Prostate gland (tissue), 2 donors: ENCODE measurements around the gene PTGER2.

Experiments
- POLR2A ChIP-seq: fragments of 450-650 bp; IDR thresholded peaks from one replicate; pipeline ENCODE4 v1.6.1; 2016; ENCODE audit warnings: antibody characterized with exemption, mild to moderate bottlenecking
- TF ChIP-seq, protein P1 (sequence below), 4 experiments: fragments of 200-600 bp in 2 of 4; fragments of 450-650 bp in 2 of 4; sonication (generic) in 2 of 4; IDR thresholded peaks; 1 replicate in 3 of 4; 2 replicates in 1 of 4; pipeline ENCODE4 v1.5.1; 2016 to 2019; ENCODE audit warnings: antibody characterized with exemption in 4 of 4, mild to moderate bottlenecking in 2 of 4, moderate library complexity in 2 of 4

DNA sequence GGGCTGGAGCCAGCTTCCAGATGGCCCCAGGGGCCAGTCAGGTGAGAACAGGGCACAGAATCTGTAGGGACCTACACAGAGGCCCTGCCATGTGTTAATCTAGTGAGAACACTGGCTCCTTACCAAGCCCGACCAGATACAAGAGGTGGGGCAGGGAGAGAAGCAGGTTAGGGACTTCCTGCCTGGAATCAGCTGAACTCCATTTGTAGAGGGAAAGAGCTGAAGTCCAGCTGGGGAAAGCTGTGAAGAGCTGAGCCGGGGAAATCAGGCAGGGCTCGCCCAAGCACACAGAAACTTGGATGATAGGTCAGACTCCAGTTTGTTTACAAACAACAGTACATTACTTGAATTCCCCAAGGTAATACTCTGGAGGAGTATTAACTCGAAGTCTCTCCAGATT lies 46.7 kb downstream of the PTGER2 start:
- TF ChIP-seq, protein P1, sequence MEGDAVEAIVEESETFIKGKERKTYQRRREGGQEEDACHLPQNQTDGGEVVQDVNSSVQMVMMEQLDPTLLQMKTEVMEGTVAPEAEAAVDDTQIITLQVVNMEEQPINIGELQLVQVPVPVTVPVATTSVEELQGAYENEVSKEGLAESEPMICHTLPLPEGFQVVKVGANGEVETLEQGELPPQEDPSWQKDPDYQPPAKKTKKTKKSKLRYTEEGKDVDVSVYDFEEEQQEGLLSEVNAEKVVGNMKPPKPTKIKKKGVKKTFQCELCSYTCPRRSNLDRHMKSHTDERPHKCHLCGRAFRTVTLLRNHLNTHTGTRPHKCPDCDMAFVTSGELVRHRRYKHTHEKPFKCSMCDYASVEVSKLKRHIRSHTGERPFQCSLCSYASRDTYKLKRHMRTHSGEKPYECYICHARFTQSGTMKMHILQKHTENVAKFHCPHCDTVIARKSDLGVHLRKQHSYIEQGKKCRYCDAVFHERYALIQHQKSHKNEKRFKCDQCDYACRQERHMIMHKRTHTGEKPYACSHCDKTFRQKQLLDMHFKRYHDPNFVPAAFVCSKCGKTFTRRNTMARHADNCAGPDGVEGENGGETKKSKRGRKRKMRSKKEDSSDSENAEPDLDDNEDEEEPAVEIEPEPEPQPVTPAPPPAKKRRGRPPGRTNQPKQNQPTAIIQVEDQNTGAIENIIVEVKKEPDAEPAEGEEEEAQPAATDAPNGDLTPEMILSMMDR (IDR thresholded peaks at IDR 0.05) = no peak
- TF ChIP-seq POLR2A = no peak
